ENCODE results near the gene ANKRD9. TPM values are rescaled to one million over a fixed set of nuclear protein-coding genes. Genes with fewer than 3 reads are reported as not detected.

The ANKRD9 gene
- total RNA-seq, 3 donors from 2014 or later = 10.4 to 24.9 (median 22.8) TPM

DNA sequence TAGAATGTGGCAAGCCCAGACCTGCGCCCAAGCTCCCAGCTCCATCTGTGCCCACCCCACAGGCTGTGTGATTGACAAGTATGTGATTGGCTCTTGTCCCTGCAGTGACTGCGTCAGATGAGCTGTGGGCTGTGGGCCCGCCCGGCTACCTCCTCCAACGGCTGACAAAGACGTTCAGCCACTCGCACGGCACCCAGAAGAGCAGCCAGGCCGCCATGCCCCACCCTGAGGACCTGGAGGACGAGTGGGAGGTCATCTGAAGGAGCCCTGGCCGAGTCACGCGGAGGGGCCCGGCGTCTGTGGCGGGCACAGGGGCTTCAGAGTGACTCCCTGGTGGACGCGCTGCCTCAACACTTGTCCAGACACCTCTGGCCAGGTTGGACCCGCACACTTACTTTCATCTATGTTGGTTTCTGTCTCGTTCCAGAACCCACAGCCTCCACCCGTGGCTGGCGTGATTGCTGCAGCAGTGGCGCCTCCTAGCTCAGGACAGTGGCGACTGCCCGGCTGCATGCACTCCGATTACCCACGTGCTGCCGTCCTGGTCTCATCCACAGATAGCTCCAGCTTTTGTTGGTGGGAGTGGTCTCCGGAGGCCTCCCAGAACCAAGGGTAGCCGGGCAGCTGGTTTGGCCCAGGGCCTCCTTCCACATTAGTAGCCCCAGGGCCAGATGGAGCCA is 11.4 kb downstream of the ANKRD9 start:
- Histone ChIP-seq H3K36me3 (no peaks in the 10 kb centered on the region), H3K27me3 (no peaks in the 10 kb centered on the region), H3K27ac (no peak overlapping the region), H3K4me1 (no peaks in the 10 kb centered on the region), H3K4me3 (no peak overlapping the region), H3K9me3 (no peaks in the 10 kb centered on the region)
- DNase-seq (ENCODE audit: low spot score in 2 of 2) = no peak
- intact Hi-C loops (cut with DNase I; ENCODE audit: low total_unique reads) = no loop called here
- TF ChIP-seq POLR2A (IDR thresholded peaks at IDR 0.05) = no peak
- no peak for TF ChIP-seq POLR2AphosphoS5 (IDR thresholded peaks at IDR 0.05)
- TF ChIP-seq, protein P1, sequence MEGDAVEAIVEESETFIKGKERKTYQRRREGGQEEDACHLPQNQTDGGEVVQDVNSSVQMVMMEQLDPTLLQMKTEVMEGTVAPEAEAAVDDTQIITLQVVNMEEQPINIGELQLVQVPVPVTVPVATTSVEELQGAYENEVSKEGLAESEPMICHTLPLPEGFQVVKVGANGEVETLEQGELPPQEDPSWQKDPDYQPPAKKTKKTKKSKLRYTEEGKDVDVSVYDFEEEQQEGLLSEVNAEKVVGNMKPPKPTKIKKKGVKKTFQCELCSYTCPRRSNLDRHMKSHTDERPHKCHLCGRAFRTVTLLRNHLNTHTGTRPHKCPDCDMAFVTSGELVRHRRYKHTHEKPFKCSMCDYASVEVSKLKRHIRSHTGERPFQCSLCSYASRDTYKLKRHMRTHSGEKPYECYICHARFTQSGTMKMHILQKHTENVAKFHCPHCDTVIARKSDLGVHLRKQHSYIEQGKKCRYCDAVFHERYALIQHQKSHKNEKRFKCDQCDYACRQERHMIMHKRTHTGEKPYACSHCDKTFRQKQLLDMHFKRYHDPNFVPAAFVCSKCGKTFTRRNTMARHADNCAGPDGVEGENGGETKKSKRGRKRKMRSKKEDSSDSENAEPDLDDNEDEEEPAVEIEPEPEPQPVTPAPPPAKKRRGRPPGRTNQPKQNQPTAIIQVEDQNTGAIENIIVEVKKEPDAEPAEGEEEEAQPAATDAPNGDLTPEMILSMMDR (IDR thresholded peaks at IDR 0.05) = no peak

DNA sequence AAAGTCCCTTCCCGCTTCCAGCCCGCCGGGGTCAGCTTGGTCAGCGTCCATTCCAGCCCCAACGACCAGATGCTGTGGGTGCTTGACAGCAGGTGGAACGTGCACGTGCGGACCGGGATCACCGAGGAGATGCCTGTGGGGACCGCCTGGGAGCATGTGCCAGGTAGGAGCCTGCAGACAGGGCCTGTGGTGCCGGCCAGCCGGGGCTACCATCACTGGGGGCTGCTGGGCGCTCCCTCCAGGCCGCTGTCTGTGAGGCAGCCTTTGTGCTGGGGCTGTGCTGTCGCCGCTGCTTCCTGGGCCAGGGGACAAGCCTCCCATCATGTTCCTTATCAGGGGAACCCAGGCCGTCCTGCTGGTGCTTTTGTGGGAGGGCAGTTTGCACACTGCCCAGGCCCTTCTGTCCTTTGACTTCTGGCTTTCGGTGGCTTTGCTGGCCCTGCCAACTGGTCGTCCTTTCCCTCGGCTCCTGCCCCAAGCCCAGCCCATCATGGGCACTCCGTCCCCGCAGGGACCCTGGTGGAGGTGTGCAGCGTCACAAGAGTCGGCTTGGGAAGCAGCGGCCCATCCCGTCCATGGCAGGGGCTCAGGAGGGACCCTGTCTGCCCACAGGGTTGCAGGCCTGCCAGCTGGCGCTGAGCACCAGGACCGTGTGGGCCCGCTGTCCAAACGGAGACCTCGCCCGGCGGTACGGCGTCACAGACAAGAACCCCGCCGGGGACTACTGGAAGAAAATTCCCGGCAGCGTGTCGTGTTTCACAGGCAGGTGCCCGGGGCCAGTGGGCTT is 12.4 kb downstream of the ANKRD9 start:
- Histone ChIP-seq H3K9me3 (no peaks in the 10 kb centered on the region), H3K4me1 (no peaks in the 10 kb centered on the region), H3K4me3 (no peak overlapping the region), H3K27ac (no peak overlapping the region), H3K36me3 (no peaks in the 10 kb centered on the region), H3K27me3 (no peaks in the 10 kb centered on the region)
- no peak for TF ChIP-seq POLR2A (IDR thresholded peaks at IDR 0.05)
- TF ChIP-seq POLR2AphosphoS5 (IDR thresholded peaks at IDR 0.05) = no peak
- TF ChIP-seq, protein P1 (IDR thresholded peaks at IDR 0.05) = no peak
- intact Hi-C loops (cut with DNase I; ENCODE audit: low total_unique reads) = no loop called here
- no peak for DNase-seq (ENCODE audit: low spot score in 2 of 2)

DNA sequence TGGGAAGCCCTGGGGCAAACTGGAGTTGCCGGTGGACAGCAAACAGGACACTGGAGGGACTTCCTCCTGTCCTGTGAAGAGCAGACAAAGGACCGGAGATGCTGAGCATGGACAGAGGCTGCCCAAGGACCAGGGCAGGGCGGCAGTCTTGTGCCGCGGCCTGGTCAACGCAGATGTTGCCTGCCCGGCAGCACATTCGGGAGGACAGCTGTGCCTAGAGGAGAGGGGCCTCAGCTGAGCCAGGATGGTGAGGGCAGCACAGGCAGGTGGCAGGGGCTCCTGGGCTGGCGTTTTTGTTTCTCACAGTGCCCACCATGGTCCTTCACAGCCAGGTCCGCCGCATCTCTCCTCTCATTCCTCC is 13.3 kb downstream of the ANKRD9 start:
- intact Hi-C loops (cut with DNase I; ENCODE audit: low total_unique reads) = no loop called here
- Histone ChIP-seq H3K4me3 (no peak overlapping the region), H3K36me3 (no peaks in the 10 kb centered on the region), H3K9me3 (no peaks in the 10 kb centered on the region), H3K4me1 (no peaks in the 10 kb centered on the region), H3K27ac (no peak overlapping the region), H3K27me3 (no peaks in the 10 kb centered on the region)
- DNase-seq (ENCODE audit: low spot score in 2 of 2) = no peak
- TF ChIP-seq POLR2A (IDR thresholded peaks at IDR 0.05) (no peak), POLR2AphosphoS5 (IDR thresholded peaks at IDR 0.05) (no peak)
- TF ChIP-seq, protein P1 (IDR thresholded peaks at IDR 0.05) = no peak

DNA sequence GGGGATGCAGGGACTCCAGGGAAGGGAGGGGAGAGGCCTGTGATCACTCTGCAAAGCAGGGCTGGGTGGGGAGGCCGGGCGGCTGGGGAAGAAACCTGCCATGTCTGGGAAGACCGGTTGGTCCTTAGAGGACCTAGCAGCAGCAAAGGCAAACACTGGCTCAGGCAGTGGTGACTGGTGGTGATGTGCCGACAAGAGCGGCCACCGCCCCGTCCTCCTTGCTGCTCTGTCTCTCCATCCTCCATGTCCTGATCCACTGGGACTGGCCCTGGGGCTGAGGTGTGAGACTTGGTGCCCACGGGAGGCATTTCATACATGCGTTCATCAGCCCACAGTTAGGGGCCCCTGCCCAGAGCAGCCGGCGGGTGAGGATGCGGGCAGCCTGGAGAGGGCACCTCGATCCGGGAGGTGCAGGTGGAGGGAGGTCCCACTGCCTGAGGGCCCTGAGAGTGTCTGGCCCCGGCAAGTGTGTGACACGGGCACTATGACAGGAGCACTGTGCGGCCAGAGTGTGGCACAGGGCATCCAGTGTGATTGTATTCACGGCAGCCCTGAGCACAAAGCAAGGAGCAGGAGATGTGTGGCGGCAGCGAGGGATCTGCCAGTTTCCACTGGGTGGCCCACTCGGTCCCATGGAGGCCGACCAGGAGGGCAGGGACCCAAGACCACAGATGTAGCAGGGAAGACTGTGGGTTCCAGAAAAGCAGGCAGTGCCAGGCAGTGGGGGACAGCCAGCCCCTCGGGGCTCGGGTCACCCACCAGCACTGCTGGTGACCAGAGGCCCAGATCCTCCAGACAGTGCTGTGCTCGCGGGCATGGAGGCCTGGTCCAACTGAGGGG is 13.9 kb downstream of the ANKRD9 start:
- no peak for DNase-seq (ENCODE audit: low spot score in 2 of 2)
- Histone ChIP-seq H3K36me3 (no peaks in the 10 kb centered on the region), H3K9me3 (no peaks in the 10 kb centered on the region), H3K4me3 (no peak overlapping the region), H3K27me3 (no peaks in the 10 kb centered on the region), H3K27ac (no peak overlapping the region), H3K4me1 (no peaks in the 10 kb centered on the region)
- TF ChIP-seq, protein P1 (IDR thresholded peaks at IDR 0.05) = no peak
- TF ChIP-seq POLR2AphosphoS5 (IDR thresholded peaks at IDR 0.05) (no peak), POLR2A (IDR thresholded peaks at IDR 0.05) (no peak)
- intact Hi-C loops (cut with DNase I; ENCODE audit: low total_unique reads) = no loop called here

Measured in breast epithelium (tissue), 4 donors.